HG03175 (cell line): Measurements from ENCODE around the gene FCAMR.

Source experiments
- ATAC-seq: cut with Tn5 transposase; IDR thresholded peaks from one replicate; pipeline ENCODE4 v1.9.1; 2021; ENCODE audit warnings: mild to moderate bottlenecking, moderate library complexity; ENCODE audit not compliant: unreplicated experiment

Gene FCAMR

DNA sequence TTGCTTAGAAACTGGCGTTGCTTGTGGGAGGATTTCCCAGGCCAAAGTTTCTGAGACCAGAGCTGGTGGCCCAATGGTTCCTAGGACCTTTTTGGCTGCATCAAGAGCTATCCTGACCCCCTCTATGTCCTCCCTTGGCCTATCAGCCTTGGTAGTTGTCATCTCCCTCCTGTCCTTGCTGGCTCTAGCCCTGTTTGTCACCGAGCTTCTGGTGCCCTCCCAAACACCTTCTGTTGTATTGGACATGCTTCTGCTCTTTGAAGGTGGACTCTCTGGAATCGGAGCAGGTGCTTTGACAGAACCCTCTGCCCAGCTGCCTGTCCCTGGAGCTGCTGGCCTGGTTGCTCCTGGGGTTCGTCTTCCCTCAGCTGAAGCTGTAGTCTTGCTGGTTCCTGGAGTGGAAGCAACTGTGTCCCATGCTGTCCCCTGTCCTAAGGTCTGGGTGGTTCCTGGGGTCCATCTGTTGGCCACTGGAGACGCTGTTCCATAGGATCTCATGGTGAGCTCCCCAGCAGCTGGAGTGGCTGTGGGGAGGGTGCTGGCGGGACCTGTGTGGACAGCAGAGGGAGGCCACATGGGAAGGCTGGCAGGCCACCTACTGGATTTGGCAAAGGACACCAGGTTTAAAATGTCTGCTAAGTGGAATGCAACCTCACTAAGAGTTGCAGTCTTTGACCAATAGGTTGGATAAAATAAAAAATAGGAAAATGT lies 9.4 kb downstream of the FCAMR start:
- ATAC-seq, result no peak

DNA sequence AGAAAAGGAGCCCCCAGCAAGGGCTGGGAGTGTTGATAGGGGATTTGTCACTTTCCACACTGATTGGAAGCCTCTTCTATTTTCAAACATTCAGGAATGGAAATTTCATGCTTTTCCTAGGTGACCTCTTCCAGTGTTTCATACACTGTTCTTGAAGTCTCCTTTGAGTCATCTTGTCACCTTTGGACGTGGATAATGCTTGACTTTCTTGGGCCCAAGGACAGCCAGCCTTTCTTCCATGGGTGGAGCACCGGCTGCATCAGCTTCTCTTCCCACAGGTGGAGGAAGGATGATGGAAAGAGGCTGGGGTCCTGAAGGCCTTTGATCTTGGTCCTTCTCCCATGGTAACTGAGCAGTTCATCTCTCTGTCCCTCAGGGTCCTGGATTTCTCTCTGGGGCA lies 12.1 kb downstream of the FCAMR start:
- no peak for ATAC-seq

DNA sequence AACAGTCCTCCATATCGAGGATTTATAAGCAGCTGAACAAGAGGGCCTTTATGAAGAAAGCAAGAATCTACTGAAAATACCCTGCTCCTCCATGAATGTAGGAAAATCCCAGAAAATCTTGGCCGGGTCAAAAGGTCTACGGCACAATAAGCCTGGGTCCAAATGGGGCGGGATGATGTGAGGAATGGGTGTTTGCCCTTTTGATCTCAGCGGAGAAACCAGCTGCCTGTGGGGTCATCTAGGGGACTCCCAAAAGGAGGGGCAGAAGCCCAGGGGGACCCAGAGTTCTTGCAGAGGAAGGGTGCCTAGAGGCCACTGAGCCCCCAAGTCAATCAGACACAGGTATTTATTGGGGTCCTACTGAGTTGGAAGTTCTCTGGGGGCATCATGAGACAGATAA lies 12.6 kb downstream of the FCAMR start:
- ATAC-seq, result no peak

DNA sequence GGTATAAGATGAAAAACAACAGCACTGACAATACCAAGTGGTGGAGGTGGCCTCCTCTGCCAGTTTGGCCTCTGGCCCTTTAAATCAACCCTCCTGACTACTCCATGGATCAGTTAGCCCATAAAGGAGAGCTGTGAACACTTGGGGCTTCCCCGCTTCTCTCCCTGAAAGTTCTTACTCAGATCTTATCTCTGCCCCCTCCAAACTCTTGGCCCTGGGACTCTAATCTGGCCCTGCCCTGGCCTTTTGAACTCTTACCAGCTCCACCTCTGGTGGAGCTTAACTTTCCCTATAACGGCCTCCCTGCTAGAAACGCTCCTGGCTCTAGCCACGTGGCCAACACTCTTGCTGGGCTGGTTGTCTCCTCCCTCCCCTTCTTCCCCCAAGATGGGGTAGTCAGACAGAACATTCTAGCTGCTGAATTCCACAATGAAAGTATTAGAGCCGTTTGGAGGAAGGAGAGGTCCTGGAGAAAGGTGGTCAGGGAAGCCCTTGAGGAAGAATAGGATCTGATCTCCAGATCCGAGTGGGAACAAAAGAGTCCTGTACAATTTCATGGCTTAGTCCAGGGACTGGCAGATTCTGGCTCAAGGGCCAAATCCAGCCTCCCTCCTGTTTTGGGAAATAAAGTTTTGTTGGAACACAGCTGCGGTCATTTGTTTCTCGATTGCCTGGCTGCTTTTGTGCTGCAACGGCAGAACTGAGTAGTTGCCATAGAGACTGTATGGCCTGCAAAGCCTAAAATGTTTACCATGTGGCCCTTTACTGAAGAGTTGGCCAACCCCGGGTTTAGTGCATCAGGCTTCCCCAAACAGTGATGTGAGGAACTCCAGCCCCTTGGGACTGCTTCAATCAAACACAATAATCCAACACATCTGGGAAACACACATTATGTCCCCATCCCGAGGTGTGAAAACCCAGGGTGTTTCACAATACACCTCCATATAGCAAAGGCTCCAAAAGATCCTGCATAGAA lies 14.5 kb downstream of the FCAMR start:
- peak; percentile 34 for ATAC-seq

DNA sequence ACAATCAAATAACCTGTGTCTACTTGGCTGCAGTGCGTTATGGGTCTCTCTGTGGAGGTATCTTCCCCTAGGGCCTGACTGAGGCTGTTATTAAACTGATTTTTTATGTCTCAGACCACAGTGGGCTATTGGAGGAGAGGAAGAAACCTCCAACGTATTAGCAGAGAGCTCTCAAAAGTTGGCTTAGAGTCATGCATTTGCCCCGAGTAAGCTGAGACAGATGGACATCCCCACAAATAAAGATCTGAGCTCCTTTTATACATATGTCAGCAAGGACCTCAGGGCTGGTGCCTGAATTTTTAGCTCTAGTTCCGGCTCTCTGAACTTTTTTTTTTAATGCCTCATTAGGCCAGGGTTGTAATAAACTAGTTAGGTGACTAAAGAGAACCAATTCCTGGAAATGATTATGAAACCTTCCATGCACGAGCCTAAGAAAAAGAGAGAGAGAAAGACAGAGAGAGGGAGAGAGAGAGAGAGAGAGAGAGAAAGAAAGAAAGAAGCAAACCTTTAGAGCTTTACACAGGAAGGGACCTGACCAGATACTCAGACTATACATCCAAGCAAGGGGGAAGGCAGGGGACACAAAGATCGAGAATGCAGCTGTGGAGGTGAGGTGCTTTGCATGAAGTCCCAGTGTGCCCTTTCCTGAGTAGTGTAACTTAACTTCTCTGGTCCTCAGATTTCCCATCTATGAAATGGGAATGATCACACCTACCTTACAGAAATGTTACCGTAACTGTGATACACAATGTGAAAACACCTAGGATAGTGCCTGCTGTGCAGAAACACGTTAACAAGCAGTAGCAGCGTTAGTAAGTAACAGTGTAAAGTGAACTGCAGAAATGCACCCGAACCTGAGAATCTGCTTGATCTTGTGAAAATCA lies 15.6 kb downstream of the FCAMR start:
- ATAC-seq, result no peak

DNA sequence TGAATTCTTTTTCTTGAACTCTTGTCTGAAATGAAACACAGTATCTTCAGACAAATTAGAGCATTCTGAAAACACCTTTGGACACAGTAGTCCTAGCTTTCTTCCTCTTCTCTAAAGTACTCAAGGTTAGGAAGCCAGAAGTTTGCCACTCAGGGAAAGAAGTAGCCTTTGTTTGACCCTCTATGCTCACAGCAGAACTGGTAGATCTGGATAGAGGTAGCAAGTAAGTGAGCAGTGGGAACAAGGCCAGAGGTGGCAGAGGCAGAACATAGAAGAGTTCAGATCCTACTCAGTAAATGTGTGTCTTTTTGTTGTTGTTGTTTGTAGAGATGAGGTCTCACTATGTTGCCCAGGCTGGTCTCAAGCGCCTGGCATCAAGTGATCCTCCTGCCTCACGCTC lies 16.6 kb downstream of the FCAMR start:
- ATAC-seq, result no peak

DNA sequence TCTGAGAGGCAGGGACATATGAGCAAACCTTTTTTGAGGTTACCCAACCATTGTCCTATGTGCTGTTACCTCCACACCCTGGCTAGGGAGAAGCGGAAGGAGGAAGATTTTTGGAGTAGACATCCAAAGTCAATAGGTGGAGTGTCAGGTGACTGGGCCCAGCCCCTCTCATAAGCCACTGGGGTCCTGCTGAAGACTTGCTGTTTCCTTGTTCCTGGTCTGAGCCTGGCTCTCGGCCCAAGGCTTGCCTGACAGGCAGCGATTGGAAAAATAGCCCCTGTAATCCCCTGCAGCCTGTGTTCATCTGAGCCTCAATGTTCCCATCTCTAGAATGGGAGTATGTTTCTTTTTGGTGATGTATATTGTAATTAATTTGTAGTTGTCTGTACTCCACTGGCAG lies 17.1 kb downstream of the FCAMR start:
- ATAC-seq, result no peak

DNA sequence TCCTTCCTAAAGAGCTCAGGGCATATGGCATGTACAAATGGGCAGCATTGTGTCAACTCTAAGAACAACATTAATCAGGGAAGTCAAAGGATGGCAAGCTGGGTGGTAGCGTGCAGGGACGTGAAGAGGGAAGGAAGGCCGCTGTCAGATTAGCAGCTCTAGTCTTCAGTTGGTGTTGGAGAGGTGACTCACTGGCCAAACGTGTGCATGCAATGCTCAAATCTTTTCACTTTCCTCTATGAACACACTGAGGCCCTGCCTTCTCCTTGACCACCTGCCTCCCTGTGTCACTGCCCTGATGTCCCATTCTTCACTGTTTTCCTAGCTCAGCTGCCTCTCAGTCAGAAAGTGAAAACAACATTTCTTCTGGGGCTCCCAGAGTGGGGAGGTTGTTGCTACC lies 18.1 kb downstream of the FCAMR start:
- no peak for ATAC-seq

DNA sequence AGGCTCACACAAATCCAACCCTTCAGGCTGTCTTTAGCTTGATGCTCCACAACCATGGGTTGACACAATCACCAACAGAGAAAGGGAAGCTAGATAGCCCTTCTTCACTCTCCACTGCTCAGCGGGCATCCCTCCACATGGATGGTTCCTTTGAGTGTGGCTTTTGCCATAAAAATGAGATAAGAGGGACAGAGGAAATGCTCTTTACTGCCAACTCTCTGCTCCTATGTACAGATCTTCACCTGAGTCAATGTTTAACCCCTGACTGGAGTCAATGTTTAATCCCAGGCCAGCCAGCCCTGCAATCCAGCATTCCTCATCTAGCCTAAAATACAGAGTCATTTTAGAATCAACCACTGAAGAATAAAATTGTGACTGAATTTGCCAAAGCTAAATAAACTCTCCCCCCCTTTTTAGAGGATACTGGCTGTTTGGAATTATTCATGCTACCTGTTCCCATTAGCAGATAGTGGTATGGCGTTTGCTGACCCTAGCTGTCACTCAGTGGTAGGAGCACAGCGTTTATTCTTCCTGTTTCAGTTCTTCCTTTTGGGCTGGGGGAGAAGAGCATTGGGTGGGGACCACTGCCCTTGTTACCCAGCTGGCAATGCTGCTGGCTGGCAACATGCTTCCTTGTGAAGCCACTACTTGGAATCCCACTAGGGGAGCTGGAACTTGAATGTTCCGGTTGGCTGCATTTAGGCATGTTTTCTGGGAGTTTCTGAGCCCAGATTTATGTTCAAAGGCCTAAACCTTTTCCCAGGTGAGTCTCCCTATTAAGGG lies 18.8 kb downstream of the FCAMR start:
- peak; percentile 43 for ATAC-seq

DNA sequence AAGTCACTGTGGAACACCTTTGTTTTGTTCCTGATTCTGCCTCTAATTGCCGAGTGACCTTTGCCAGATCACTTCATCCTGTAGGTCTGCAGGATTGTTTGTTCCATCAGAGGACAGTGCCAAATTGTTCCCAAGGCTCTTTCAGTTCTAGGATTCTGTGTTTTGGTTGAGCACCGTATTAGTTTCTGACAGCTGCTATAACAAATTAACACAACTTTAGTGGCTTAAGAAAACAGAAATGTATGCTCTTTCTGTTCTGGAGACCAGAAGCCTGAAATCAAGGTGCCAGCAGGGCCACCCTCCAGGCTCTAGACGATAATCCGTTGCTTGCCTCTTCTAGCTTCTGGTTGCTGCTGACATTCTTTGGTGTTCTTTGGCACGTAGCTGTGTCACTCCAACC lies 20.6 kb downstream of the FCAMR start:
- ATAC-seq, result no peak

DNA sequence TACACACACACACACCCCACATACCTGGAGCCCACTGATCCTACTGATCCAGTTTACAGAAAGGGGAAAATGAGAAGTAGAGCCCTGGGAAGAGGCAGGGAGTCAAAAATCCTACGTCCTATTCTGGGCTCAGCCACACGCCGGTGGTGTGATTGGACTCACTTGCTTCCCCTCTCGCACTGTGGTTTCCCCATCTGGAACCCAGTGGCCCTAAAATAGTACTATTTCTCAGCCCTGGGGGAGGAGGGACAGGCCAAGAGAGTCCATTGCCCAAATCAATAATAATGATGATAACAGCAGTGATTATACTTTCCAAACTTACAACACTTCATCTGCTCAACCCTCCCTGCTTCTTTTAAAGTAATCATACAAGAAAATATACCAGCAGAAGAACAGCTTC lies 21.1 kb downstream of the FCAMR start:
- ATAC-seq, result no peak

DNA sequence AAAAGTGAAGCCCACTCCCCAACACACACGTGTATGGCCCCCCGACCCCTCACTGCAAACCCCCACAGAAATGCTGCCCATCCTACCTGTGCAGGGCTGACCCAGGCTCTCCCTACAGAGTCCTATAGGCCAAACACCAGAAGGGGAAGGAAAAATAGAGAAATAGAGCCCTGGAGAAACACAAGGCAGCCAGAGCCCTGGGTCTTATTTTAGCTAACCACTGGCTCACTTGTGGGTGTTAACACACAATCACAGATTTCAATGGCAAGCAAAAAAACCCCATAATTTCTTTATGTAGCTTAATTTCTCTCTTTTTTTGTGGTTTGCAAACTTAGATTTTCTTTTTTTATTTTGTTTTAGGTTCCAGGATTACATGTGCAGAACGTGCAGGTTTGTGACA lies 23.0 kb downstream of the FCAMR start:
- no peak for ATAC-seq

DNA sequence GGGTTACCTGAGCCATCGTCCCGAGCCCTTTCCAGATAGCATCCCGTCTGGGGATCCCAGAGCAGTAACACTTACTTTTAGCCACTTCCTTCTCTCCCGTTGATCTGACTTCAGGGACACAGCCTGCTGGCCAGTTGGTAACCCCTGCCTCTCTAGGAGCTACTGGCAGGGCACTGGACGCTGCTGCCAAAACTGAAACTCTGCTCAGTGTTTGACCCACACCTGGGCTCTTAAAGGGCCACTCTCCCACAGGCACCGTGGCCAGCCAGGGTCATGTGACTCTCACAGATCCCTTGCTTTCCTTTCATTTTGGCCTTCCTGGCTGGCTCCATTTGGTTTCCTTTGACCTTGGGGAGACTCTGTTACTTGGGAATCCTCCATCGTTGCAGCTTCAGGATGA lies 24.0 kb downstream of the FCAMR start, which contains the start of gene PIGR:
TSS of gene PIGR (minus strand) at position 206 of the 400 bp plus-strand sequence. CDS start 5,935 bp downstream, outside the sequence.
- no peak for ATAC-seq

DNA sequence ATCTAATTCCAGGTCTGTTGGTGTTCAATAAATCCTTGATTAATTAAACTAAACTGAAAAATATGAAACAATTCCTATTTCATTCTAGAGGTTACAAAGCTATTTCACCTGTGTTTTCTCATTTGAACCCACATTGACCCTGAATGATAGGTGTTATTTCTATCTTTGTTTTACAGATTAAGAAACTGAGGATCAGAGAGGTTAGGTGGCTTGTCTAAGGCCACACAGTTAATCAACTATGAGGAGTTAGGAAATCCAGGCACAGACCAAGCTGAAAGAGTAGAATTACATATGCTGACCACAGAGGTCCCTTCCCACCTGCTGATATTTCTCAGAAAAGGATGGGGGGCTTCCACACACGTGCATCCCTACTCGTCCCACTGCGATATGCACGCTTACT lies 24.5 kb downstream of the FCAMR start:
- no peak for ATAC-seq

DNA sequence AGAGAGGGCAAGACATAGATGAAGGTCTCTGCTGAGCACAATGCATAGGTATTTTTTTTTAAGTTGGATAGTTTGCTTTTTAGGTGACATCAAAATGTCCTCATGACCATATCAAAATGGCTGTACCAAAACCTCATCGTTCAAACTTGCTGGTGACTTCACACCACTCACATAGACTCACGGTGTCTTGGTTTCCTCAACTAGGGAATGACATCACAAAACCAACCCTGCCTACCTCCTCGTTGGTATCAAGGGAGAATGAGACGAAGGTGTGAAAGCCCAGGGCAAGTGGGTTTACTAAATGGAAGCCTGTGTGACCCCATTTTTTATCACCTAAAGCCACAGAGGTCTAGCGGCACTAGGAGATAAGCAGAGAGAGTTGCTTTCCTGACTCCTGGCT lies 25.6 kb downstream of the FCAMR start:
- no peak for ATAC-seq

DNA sequence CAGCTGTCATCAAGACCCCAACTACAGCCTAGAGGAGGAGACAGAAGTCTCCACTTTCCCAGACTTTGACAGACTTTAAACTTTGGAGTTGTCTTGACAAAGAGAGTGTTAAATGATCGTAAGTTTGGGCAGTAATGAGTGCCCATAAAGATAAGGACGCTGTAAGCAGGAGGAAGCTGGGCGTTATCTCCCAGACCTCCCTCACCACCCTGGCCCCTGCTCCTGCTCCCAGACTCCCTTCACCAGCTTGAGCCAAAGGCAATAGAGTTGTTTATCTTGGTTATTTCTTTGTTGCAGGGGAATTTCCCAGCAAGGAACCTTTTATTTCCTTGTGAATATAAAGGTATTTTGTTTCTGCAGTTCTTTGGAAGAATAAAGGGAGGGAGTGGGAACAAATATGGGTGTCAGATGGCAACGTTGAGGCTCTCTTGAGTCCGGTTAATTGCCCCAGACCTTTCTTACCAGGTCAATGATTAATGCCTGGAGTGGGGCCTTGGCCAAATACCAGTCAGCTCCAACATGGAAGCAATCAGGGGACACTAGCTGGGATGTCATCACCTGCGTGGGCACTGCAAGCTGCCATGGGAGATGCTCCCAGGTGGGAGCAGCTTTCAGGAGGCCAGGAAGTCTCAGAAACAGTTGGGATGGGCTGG lies 28.4 kb downstream of the FCAMR start:
- no peak for ATAC-seq

DNA sequence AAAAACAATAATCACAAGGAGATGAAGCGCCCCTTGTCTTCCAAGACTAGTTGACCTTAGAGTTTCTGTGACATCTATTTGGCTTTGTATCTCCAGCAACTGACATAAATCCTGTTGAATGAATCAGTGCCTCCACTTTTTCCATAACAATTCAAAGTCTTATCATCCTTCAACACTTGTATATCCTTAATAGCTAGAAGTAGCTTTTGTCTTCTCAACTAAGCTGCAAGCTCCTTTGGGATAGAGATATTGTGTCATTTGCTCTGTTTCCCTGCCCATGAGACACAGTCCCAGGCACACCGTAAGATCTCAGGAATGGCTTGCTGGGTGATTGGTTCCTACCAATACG lies 29.7 kb downstream of the FCAMR start:
- ATAC-seq, result no peak

DNA sequence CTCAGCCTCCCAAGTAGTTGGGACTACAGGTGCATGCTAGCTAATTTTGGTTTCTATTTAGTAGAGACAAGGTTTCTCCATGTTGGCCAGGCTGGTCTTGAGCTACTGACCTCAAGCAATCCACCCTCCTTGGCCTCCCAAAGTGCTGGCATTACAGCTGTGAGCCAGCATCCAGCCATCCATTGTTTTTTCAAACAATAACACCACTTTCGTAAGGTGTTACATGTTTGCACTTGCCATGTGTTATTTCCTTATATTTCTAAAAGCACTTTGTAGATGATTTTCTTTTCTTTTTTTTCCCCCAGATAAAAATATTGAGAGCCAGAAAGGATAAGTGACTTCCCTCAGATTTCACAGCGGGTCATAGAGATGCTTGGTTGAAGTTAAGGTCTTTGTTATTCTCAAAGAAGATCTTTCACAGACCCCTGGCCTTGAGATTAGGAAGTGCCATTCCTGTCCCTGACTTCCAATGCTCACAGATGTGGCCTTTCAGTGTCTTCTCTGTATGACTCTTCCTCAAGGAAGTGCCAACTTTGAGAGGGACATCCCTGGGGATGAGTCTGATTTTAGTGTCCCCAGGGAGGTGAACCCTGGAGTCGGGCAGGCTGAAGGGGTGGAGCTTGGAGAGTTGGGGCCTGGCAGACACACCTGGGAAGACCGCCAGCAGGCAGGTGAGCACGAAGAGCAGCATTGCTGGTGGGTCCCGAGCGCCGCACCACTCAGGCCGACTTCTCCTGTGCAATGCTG lies 30.2 kb downstream of the FCAMR start:
- ATAC-seq, result no peak

DNA sequence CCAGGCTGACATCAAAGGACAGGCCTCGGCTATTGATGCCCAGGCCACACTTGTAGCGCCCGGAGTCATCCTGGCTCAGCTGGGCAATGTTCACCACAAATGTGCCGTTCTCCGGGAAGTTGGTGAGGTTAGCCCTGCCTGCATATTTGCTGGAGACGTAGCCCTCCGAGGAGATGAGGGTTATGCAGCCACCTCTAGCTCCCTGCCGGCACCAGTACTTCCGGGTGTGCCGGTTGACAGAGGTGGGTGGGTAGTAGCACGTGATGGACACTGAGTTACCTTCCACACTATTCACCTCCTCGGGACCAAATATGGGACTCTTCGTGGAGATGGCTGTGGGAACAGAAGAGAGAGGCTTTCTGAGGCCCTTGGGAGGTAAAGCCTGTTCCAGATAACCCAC lies 31.1 kb downstream of the FCAMR start:
- ATAC-seq, result no peak
